Fibroblast of gingiva (primary cell): ENCODE data around the gene USP33.
"Not testable (repeated sequence)": the region's sequence is repeated elsewhere in the genome, so short reads cannot be mapped to it uniquely, and the experiment has no call there.

Experiments used
- DNase-seq: peaks from one replicate; pipeline ENCODE4 v3.0.0-alpha.2; 2011; ENCODE audit warnings: low read depth

USP33 gene

DNA sequence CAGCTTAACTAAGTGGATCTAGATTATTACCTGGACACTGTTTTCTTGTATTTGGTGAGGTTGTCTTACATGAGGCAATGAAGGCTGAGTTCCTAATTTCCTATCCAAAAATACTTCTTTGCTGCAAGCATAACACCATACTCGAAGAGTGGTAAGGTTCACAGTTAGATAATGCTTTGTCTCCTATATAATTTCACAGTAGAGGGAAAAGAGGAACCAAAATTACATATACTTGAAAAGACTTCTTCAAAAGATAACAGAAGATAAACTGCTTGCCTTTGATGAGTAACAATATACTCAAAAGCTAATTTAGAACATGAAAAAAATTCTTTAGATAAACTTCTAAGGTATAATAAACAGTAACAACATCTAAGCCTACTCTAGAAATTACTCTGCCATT, 20.4 kb downstream of the USP33 start:
- no peak for DNase-seq

DNA sequence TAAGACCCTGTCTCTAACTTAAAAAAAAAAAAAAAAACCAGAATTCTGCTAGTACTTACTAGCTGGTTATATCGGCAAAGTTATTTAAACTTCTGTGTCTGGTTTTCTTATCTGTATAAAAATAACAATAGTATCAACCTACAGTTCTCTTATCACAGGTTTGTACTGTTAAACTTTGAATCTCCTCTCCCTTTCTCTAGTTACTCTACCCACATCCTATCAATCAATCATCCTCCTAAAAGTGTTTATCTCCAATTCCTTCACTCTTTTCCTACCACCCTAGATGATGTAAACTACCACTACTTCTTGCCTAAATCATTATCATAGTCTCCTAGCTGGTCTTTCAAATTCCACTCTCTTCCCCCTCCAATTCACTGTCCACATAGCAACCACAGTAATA, 27.6 kb downstream of the USP33 start:
- DNase-seq = no peak

DNA sequence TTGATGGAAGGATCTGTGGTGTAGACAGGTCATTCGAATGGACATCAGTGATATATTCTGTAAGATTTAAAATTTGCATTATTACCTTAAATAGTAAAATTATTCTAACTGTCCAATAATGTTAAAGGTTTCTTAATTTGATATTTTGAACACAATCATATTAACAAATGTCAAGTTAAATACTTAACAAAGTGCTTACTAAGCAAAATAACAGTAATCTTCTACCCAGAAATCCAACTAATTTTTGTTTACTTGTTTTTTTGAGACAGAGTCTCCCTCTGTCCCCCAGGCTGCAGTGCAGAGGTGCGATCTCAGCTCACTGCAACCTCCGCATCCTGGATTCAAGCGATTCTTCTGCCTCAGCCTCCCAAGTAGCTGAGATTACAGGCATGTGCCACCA, 33.9 kb downstream of the USP33 start:
- DNase-seq = no peak

DNA sequence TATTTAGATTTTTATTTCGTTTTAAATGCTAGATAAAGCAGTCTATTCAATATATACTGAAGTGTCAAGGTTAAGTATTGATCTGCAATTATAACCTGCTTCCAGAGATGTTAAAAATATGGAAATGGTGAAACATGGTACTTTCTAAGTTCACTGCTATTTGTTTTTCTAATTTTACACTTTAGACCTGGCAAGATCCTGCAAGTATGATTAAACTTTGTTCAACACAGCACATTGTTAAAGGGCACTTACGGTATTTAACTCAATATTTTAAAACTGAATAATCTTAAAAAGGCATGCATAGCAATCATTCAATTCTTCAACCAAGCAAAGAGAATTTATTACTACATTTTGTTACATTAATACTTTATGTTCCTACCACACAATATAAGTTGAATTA, 41.5 kb downstream of the USP33 start:
- no peak for DNase-seq

DNA sequence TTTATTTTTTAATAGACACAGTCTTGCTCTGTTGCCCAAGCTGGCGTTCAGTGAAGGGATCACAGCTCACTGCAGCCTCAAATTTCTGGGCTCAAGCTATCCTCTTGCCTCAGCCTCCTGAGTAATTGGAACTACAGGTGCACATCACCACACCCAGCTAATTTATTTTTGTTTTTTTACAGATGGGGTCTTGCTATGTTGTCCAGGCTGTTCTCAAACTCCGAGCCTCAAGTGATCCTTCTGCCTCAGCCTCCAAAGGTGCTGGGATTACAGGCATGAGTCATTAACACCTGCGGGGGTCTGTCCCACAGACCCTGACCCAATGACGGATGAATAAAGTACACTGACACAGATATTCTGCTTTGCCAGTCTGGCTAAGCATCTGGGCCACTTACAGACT, 43.6 kb downstream of the USP33 start:
- DNase-seq = no peak

DNA sequence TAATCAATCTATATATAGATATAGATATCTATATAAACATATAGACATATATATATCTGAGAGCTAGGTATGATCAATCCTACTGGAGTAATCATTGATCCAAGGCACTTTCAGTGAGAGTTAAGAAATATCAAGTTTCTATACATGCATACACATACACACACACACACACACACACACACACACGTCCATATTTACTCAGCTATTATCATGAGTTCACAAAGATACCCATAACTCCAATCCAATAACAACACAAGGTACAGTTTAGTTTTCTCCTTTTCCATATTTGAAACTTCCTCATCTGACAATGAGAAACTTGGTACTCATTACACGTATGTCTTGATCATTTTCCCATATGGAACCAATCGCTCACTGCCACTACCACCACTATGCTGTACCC, 49.9 kb downstream of the USP33 start:
- no peak for DNase-seq

DNA sequence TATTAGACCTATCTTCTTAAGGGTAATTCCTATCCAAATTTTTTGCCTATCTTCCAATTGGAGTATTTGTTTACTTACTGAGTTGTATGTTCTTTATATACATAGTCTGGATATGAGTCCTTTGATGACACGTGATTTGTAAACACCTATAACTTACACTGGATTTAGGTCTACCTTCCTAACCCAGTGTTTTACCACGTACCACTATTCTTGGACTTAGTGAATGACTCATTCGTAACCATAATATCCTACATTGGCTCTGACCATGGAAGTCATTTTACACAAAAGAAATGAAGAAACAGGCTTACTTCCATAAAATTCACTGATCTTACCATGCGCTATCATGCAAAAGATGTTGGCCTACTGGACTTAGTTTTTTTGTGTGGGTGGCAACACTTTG, 53.3 kb downstream of the USP33 start:
- no peak for DNase-seq

DNA sequence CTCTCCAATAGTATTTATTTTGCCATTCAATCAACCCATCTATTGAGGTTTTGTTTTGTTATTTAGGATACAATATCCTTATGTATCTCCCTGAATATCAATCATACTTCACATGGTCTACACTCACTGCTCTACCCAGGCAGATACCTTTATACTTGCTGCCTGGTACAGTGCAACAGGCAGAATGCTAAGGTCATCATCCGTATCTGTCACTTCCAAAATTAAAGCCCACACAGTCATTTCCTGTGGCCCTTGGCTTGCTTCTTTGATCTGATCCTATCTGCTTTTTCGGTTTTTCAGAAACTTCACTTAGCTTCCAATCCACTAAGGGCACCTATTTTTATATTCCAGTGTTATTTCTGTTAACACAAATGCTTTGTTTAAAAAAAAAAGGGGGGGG, 54.9 kb downstream of the USP33 start:
- no peak for DNase-seq

DNA sequence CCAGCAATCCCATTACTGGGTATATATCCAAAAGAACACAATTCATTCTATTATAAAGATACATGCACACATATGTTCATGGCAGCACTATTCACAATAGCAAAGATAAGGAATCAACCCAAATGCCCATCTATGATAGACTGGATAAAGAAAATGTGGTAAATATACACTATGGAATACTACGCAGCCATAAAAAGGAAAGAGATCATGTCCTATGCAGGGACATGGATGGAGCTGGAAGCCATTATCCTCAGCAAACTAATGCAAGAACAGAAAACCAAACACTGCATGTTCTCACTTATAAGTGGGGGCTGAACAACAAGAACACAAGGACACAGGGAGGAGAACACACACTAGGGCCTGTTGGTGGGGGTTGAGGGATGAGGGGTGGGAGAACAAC, 60.0 kb downstream of the USP33 start:
- not testable (repeated sequence) for DNase-seq

DNA sequence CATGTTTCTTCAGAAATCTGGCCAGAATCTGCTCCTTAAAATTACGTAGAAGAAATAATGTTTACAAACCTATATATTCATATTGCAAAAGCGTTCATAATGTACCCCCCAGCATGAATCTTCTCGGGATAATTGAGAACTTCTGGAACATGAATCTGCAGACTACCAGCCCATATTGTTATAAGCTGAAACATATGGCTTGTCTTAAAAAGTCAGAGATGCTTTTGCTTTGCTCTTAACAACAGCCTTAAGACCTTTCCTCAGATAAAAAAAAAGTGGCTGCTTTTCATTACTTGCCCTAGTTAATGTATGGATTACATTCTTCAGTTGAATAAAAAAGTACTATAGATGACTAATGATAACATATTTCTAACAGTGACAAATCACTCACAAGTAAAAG, 62.2 kb downstream of the USP33 start:
- no peak for DNase-seq

DNA sequence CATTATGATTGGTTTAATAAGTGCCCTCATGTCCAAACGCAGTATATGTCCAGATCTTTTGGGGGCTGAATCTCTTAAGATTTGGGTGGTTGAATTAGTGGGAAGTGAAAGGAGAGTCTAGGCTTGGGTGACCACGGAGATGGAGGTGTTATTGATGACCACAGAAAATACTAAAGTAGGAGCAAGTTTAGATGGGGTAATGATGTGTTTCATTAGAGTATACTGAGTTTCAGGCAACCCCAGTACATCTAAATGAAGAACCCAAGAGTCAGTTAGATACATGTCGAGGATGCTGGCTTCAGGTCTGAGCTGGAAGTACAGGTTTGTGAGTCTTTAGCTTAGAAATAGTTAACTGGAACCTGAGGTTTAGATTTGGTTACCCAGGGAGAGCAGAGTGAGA, 70.7 kb downstream of the USP33 start:
- DNase-seq = no peak

DNA sequence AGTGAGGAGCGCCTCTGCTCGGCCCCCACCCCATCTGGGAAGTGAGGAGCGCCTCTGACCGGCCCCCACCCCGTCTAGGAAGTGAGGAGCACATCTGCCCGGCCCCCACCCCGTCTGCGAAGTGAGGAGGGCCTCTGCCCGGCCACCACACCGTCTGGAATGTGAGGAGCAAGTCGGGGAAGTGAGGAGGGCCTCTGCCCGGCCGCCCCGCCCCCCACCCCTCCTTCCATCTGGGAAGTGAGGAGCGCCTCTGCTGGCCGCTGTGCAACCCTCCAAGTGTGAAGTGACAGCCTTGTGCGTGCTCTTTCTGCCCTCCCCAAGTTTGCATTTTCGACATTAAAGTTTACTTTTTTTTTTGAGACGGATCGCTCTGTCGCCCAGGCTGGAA, 72.1 kb downstream of the USP33 start:
- DNase-seq = peak; percentile 23

DNA sequence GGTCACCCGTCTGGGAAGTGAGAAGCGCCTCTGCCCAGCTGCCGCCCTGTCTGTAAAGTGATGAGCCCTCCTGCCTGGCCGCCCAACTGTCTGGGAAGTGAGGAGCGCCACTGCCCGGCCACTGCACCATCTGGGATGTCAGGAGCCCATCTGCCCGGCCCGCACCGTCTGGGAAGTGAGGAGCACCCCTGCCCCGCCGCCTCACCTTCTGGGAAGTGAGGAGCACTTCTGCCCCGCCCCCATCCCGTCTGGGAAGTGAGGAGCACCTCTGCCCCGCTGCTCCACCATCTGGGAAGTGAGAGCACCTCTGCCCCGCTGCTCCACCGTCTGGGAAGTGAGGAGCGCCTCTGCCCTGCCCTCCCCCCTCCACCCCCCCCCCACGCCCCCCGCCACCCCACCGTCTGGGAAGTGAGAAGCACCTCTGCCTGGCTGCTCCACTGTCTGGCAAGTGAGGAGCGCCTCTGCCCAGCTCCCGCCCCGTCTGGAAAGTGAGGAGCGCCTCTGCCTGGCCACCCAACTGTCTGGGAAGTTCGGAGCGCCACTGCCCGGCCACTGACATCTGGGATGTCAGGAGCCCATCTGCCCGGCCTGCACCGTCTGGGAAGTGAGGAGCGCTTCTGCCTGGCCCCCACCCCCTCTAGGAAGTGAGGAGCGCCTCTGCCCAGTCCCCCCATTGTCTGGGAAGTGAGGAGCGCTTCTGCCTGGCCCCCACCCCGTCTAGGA, 72.7 kb downstream of the USP33 start:
- no peak for DNase-seq

DNA sequence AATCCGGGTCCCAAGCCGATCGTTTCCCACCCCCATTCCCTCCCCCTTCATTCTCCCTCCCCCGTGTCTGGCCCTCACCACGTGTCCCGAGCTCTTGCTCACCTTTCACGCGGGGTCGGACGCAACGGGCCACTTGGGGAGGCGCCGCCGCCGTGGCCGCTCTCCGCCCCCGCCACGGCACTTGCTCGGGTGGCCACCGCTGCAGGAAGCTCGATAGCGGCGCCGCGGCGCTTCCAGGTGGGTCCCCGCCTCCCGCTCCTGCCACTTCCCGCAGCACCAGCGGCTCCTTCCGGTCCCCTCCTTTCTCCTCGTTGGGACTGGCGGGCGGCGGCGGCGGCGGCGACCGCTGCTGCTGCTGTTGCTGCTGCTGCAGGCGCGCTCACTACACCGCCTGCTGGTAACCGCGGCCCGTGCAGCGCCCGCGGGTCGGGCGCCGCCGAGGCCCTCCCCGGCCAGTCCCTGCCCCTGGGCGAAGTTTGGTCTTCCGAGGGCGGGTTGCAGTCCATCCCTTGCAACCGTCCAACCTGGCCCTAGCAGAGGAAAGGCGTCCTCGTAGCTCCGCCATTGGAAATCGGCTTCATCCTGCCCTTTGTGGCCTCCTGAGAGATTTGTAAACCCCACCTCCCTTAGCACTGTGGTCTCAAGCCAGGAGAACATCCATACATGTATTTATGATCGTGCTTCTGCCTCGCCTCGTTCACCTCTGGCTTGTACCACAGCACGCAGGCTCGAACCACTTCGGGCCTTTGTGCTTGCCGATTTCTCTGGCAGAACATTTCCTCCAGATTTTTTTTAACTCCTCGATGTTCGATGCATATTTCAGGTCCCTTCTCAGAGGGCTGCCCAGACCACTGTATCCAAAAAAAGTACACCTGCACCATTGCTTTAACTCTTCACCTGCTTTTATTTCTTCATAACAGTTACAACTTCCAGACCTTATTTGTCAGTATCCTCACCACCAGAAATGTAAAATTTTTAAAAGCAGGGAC, 76.2 kb downstream of the USP33 start:
- DNase-seq = peak; percentile 93

DNA sequence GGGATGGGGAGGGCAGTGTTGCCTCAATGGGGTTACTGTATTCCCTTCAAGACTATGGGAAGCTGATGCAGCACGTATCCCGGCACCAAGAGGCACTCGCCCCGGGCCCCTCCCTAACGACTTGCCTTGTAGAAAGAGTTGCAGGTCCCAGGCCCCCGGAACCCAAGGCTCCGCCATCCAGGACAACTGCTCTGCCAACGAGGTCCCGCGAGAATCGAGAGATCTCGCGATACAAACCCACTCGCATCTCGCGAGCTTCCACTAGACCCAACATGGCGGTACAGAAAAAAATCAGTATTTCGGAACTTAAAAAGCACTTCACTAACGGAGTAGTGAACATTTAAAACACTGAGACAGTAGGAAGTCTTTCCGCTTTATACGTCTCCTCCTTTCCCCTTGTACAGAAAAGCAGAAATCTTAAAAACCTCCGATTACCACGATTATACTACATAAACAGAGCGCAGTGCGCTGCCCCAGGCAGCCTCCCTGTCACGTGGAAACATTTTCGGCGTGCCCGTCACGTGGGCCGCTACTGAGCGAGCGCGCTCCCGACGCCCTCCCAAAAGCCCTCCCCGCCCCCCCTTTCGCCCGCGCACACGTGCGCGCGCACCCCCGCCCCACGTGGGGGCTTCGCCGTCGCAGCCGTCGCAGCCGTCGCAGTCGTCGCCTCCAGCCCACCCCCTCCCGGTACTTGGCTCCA, 77.0 kb downstream of the USP33 start, which contains the start of gene ZZZ3:
ZZZ3 (minus strand) TSS at position 199 of the 700 bp plus-strand sequence. CDS start 49,304 bp downstream, outside the sequence.
- DNase-seq = peak; percentile 93

DNA sequence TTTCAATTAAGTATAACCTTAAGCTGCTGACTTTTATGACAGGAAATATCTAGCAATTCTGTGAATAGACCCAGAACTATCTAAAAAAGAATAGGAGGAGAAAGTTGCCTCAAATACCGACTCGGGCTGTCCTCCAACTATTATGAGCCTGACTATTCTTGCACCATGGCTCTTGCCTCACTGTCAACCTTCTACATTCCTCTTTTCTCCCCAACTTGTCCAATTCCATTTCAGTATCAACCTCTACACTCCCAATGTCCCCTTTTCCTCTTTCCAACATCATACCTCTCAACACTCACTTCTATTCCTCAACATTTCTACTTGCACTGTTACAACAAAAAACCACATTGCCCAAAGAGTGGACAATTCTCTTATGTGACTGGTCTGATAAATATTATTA, 79.5 kb downstream of the USP33 start:
- peak; percentile 11 for DNase-seq

DNA sequence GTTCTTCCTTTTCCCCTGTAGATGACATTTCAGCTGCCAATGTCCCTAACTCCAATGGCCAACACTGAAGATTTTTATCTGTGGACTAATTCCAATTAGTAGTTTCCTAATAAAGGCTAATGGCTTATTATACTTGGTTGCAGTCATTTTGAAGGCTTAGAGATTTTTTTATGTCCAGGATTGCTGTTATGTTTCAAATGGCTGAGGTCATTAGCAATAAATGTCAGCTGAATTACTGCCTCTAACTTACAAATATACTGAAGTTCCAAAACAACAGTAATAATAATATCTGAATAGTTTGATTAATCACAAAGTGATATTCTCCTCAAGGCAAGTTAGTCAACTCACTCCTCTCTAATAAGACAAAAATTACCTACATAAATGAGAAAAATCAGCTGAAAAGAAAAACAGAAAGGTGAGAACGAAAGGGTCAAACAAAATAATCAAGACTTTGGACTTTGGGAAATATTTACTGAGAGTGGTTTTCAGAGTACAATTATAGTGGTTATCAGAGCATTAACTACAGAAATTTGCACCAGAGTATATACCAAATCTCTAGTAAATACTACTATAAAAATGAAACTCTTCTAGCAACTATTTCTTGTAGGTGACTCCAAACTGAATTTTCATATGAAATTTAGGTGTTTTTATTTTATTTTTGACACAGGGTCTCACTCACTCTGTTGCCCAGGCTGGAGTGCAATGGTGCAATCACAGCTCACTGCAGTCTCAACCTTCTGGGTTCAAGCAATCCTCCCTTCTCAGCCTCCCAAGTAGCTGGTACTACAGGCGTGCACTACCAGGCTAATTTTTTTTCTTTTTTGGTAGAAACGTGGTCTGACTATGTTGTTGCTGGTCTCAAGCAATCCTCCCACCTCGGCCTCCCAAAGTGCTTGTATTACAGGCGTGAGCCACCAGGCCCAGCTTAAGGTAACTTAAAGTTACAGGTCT, 80.7 kb downstream of the USP33 start:
- DNase-seq = no peak

DNA sequence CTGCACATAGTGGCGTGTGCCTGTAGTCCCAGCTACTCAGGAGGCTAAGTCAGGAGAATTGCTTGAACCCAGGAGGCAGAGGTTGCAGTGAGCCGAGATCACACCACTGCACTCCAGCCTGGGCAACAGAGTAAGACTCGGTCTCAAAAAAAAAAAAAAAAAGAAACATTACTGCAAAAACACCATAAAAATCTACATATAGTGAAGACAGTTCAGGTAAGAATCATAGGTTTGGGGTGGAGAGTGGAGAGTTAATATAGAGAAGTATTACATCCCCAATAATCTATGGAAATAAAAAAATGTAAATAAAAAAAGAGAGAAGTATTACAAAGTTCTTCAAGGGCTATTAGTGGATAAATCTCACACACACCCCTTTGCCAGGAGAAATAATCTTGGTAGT, 84.8 kb downstream of the USP33 start:
- DNase-seq = not testable (repeated sequence)

DNA sequence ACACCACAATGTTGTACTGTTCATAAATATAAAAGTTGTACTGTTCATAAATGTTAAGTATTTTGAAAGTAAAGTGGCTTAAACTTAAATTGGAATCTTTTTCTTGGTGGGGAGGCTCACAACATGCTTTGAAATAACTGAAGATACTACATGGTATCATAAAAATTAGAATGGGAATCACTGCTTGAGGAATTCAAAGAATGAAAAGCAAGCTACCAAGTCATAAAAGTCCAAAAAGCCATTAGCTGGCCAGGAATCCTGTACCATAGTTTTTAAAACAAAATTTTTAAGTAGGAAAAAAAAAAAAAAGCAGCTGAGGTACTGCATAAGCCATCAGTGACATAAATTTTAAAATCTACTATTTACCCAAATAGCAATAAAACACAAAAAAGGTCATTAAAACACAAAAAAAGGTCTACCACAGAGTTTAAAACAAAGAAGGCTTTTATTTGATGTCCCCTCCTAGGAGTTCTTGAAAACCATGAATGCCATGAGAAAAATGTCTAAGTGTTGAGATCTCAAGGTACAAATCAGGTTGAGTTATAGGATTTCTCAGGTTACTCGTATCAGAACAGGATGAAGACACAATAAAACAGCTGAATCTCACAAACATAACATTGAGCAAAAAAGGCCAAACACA, 85.8 kb downstream of the USP33 start:
- DNase-seq = no peak

DNA sequence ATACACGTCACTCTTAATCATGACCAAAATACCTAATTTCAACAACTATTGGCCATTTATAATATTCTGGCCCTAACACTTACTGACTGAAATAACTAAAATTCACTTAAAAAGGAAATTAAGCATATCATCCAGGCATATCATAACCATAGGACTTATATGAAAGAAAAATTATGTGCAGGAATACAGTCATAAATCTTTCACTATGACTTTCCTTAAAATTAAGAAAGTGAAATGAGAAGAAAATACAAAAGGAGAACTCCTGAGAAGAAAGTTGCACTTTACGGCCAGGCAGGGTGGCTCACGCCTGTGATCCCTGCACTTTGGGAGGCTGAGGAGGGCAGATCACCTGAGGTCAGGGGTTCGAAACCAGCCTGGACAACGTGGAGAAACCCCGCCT, 86.6 kb downstream of the USP33 start:
- no peak for DNase-seq

DNA sequence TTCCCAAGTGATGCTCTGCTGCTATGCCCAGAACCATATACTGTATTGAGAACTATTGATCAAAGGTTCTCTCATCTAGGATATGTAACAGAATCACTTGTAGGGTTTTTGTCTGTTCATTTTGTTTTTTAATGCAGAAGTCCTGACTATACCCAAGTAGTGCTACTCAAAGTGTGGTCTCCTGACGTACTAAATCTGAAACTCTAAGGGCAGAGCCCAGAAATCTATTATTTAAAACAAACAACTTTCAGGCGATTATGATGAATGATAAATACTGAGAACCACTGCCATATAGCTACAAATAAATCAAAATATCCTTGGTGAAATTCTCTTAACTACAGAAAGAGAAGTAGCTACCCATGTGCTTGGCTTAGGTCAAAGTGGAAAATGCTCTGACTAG, 87.3 kb downstream of the USP33 start:
- no peak for DNase-seq
